ENCODE results near the gene PAPPA. TPM values are rescaled to one million over a fixed set of nuclear protein-coding genes. Genes with fewer than 3 reads are reported as not detected.

Gene PAPPA
- total RNA-seq, 1 experiment from 2014 or later = 0.05 TPM

- no peaks in the 10 kb centered on the region for H3K4me1 ChIP-seq (ENCODE audit: control insufficient read depth in 1 of 2, insufficient read depth in 2 of 2, low read length in 2 of 2)
- POLR2A ChIA-PET = no interaction called here
- H3K79me2 ChIP-seq (ENCODE audit: insufficient read depth, low read length) = no peaks in the 10 kb centered on the region
- intact Hi-C loops (cut with micrococcal nuclease) = no loop called here
- RAD21 ChIA-PET (ENCODE audit: low non-redundant PET in 1 of 2, low total read pairs in 2 of 2, uncharacterized antibody in 2 of 2, unreplicated experiment in 2 of 2) = no interaction called here
- H3K9me2 ChIP-seq (ENCODE audit: insufficient read depth) = no peaks in the 10 kb centered on the region
- H3K27me3 ChIP-seq (ENCODE audit: insufficient read depth, low read length) = peaks cover 19% of the 10 kb centered on the region; the same call in 1 of the 2 replicates
- DNase-seq (ENCODE audit: low read depth, low spot score) (no peak), ATAC-seq (no peak)
- no peaks in the 10 kb centered on the region for H3K9me3 ChIP-seq (ENCODE audit: control insufficient read depth in 1 of 2, insufficient read depth in 1 of 2, low read depth in 1 of 2, low read length in 2 of 2)
- H3K4me2 ChIP-seq (ENCODE audit: low read length) = no peak overlapping the region
- no peak overlapping the region for H3K9ac ChIP-seq (ENCODE audit: low read length)
- BruUV-seq (replicated peaks) = no TSS peak
- H3K36me3 ChIP-seq (ENCODE audit: control insufficient read depth in 1 of 2, insufficient read depth in 2 of 2, low read length in 2 of 2) = no peaks in the 10 kb centered on the region
- no peaks in the 10 kb centered on the region for H4K20me1 ChIP-seq (ENCODE audit: insufficient read depth)
- TF ChIP-seq FOSL1 (IDR thresholded peaks at IDR 0.05; ENCODE audit: low read depth) = no peak
- TF ChIP-seq SRF (IDR thresholded peaks at IDR 0.05; ENCODE audit: low read depth) = no peak
- no peak for TF ChIP-seq SP1 (IDR thresholded peaks at IDR 0.05; ENCODE audit: low read depth)
- no peak for TF ChIP-seq CEBPB (IDR thresholded peaks at IDR 0.05; ENCODE audit: low read depth)
- TF ChIP-seq CBX3 (IDR thresholded peaks at IDR 0.05; ENCODE audit: low read depth) = no peak
- TF ChIP-seq, protein P1, sequence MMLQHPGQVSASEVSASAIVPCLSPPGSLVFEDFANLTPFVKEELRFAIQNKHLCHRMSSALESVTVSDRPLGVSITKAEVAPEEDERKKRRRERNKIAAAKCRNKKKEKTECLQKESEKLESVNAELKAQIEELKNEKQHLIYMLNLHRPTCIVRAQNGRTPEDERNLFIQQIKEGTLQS (IDR thresholded peaks at IDR 0.05) = no peak
- TF ChIP-seq, protein P2, sequence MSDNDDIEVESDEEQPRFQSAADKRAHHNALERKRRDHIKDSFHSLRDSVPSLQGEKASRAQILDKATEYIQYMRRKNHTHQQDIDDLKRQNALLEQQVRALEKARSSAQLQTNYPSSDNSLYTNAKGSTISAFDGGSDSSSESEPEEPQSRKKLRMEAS (IDR thresholded peaks at IDR 0.05) = no peak
- TF ChIP-seq ELF1 (IDR thresholded peaks at IDR 0.05; ENCODE audit: borderline replicate concordance, low read depth) = no peak
- TF ChIP-seq TCF7L2 (IDR thresholded peaks at IDR 0.05; ENCODE audit: borderline replicate concordance, extremely low read depth, insufficient read depth, insufficient read length) = no peak
- TF ChIP-seq ZFX (IDR thresholded peaks at IDR 0.05) = no peak
- no peak for TF ChIP-seq EZH2phosphoT487 (IDR thresholded peaks at IDR 0.05; ENCODE audit: borderline replicate concordance)
- no peak for TF ChIP-seq RAD21 (IDR thresholded peaks at IDR 0.05; ENCODE audit: low read depth)
- no peak for TF ChIP-seq EGR1 (IDR thresholded peaks at IDR 0.05; ENCODE audit: low read depth)
- no peak for TF ChIP-seq SIN3A (IDR thresholded peaks at IDR 0.05; ENCODE audit: low read depth)
- no peak for TF ChIP-seq REST (IDR thresholded peaks at IDR 0.05; ENCODE audit: low read depth)
- no peak for TF ChIP-seq JUND (IDR thresholded peaks at IDR 0.05)
- no peak for TF ChIP-seq EZH2 (IDR thresholded peaks at IDR 0.05)
- no peak for TF ChIP-seq YY1 (IDR thresholded peaks at IDR 0.05; ENCODE audit: extremely low read depth, insufficient replicate concordance, low read depth, low read length)
- TF ChIP-seq POLR2A (IDR thresholded peaks at IDR 0.05; ENCODE audit: borderline replicate concordance, extremely low read depth, insufficient read depth, insufficient read length) = no peak
- CTCF ChIA-PET = no interaction called here
- H3K27ac ChIP-seq (ENCODE audit: low read depth, low read length) = no peak overlapping the region
- H3K4me3 ChIP-seq (replicated peaks in 1 of 2; ENCODE audit: low read depth in 1 of 2, low read length in 2 of 2) = no peak overlapping the region
- no peak overlapping the region for H2AFZ ChIP-seq (ENCODE audit: low read depth, low read length, poor library complexity, severe bottlenecking)
These were observed 64.8 kb downstream of the PAPPA start for GRCh38 chr9:116218399-116218798.
